HepG2 (cell line): ENCODE results near the gene CISD1. TPM values are rescaled to one million over a fixed set of nuclear protein-coding genes. Genes with fewer than 3 reads are reported as not detected.

ENCODE experiments used
- ESRRA ChIP-seq: sonication (generic); formaldehyde crosslinking; IDR thresholded peaks from 2 replicates; pipeline ENCODE4 v1.5.1; 2020; ENCODE audit warnings: mild to moderate bottlenecking, low read depth, missing genetic modification reagents
- FOXM1 ChIP-seq: sonication (generic); formaldehyde crosslinking; IDR thresholded peaks from 2 replicates; pipeline ENCODE4 v1.5.0; 2020; ENCODE audit warnings: missing genetic modification reagents
- GATAD1 ChIP-seq: IDR thresholded peaks from 2 replicates; pipeline ENCODE4 v1.6.1; 2016; ENCODE audit warnings: missing genetic modification reagents, missing compliant biosample characterization
- MAF1 ChIP-seq: sonication (generic); formaldehyde crosslinking; IDR thresholded peaks from 2 replicates; pipeline ENCODE4 v1.5.0; 2020; ENCODE audit warnings: missing genetic modification reagents, borderline replicate concordance
- MXI1 ChIP-seq: IDR thresholded peaks from 3 replicates; pipeline ENCODE4 v1.6.1; 2012; ENCODE audit warnings: low read depth, low read length, inconsistent platforms, borderline replicate concordance
- ZFX ChIP-seq: sonication (generic); formaldehyde crosslinking; IDR thresholded peaks from 2 replicates; pipeline ENCODE4 v1.4.0; 2020; ENCODE audit warnings: mild to moderate bottlenecking, low read depth, missing genetic modification reagents, moderate library complexity
- ZNF331 ChIP-seq: sonication (generic); formaldehyde crosslinking; IDR thresholded peaks from 2 replicates; pipeline ENCODE4 v1.4.0; 2020; ENCODE audit warnings: missing genetic modification reagents
- ZNF367 ChIP-seq: sonication (generic); formaldehyde crosslinking; IDR thresholded peaks from 2 replicates; pipeline ENCODE4 v1.4.0; 2020; ENCODE audit warnings: missing genetic modification reagents, borderline replicate concordance
- ZNF446 ChIP-seq: sonication (generic); formaldehyde crosslinking; IDR thresholded peaks from 2 replicates; pipeline ENCODE4 v1.5.0; 2020; ENCODE audit warnings: mild to moderate bottlenecking, missing genetic modification reagents
- ZNF773 ChIP-seq: sonication (generic); formaldehyde crosslinking; IDR thresholded peaks from 2 replicates; pipeline ENCODE4 v1.4.0; 2020; ENCODE audit warnings: missing genetic modification reagents, borderline replicate concordance
- polyA plus RNA-seq, 8 experiments: library from polyadenylated mRNA; depleted of rRNA in 3 of 8; stranded (reverse) in 7 of 8; unstranded in 1 of 8; fragments of >200 nt; fragmentation: Illumina TruSeq in 4 of 8; extraction: Trizol in 4 of 8; gene quantifications; 2 replicates each; pipeline versions ENCODE4 v1.2.1 to v1.2.3, GENCODE V29; 2011 to 2016; ENCODE audit warnings: low read depth in 4 of 8, missing spikeins in 1 of 8, mixed read lengths in 1 of 8; ENCODE audit not compliant: insufficient read depth in 1 of 8
- total RNA-seq, 5 experiments: library from RNA; depleted of rRNA; stranded (reverse); fragments of >200 nt; fragmentation: Illumina TruSeq; extraction: Trizol; gene quantifications; 2 replicates each; pipeline ENCODE4 v1.2.3, GENCODE V29; 2016; ENCODE audit warnings: low read depth in 1 of 5
- TF ChIP-seq, protein P1 (sequence below): sonication (generic); formaldehyde crosslinking; conservative IDR thresholded peaks from 2 replicates; pipeline ENCODE4 v1.8.0; 2022; ENCODE audit warnings: mild to moderate bottlenecking, moderate library complexity, missing genetic modification reagents
- TF ChIP-seq, protein P2 (sequence below): sonication (generic); formaldehyde crosslinking; IDR thresholded peaks from 2 replicates; pipeline ENCODE4 v1.4.0; 2020; ENCODE audit warnings: missing genetic modification reagents
- TF ChIP-seq, protein P3 (sequence below): IDR thresholded peaks from 2 replicates; pipeline ENCODE4 v1.6.1; 2016; ENCODE audit warnings: missing compliant biosample characterization, missing genetic modification reagents, borderline replicate concordance
- TF ChIP-seq, protein P4 (sequence below): sonication (generic); formaldehyde crosslinking; IDR thresholded peaks from 2 replicates; pipeline ENCODE4 v1.5.0; 2020; ENCODE audit warnings: missing genetic modification reagents
- TF ChIP-seq, protein P5 (sequence below): sonication (generic); formaldehyde crosslinking; IDR thresholded peaks from 2 replicates; pipeline ENCODE4 v1.4.0; 2020; ENCODE audit warnings: missing genetic modification reagents
- TF ChIP-seq, protein P6 (sequence below): sonication (generic); formaldehyde crosslinking; IDR thresholded peaks from 2 replicates; pipeline ENCODE4 v1.4.0; 2020; ENCODE audit warnings: missing genetic modification reagents, borderline replicate concordance

The CISD1 gene
- total and polyA plus RNA-seq, 2 of the 13 experiments (the other 11 are each of a cell fraction or from before 2014, with no cell fraction given): 63.4 to 78.9 TPM

- TF ChIP-seq, protein P1, sequence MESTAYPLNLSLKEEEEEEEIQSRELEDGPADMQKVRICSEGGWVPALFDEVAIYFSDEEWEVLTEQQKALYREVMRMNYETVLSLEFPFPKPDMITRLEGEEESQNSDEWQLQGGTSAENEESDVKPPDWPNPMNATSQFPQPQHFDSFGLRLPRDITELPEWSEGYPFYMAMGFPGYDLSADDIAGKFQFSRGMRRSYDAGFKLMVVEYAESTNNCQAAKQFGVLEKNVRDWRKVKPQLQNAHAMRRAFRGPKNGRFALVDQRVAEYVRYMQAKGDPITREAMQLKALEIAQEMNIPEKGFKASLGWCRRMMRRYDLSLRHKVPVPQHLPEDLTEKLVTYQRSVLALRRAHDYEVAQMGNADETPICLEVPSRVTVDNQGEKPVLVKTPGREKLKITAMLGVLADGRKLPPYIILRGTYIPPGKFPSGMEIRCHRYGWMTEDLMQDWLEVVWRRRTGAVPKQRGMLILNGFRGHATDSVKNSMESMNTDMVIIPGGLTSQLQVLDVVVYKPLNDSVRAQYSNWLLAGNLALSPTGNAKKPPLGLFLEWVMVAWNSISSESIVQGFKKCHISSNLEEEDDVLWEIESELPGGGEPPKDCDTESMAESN (CRISPR knock-in tag): peak; percentile 56; the same call in 1 of the 2 replicates
- TF ChIP-seq MXI1 (0 out of 3 replicates have a peak, but pooled peaks have one; percentile 58), GATAD1 (CRISPR knock-in tag) (peak; percentile 50), ESRRA (CRISPR knock-in tag) (0 out of 2 replicates have a peak, but pooled peaks have one; percentile 23), ZNF367 (CRISPR knock-in tag) (peak; percentile 61; the same call in 1 of the 2 replicates), ZFX (CRISPR knock-in tag) (peak; percentile 90), ZNF773 (CRISPR knock-in tag) (peak; percentile 77; the same call in 1 of the 2 replicates), FOXM1 (CRISPR knock-in tag) (no peak), MAF1 (CRISPR knock-in tag) (peak; percentile 67; the same call in 1 of the 2 replicates), ZNF331 (peak; percentile 70; the same call in 1 of the 2 replicates), ZNF446 (CRISPR knock-in tag) (peak; percentile 76; the same call in 1 of the 2 replicates)
- TF ChIP-seq, protein P2, sequence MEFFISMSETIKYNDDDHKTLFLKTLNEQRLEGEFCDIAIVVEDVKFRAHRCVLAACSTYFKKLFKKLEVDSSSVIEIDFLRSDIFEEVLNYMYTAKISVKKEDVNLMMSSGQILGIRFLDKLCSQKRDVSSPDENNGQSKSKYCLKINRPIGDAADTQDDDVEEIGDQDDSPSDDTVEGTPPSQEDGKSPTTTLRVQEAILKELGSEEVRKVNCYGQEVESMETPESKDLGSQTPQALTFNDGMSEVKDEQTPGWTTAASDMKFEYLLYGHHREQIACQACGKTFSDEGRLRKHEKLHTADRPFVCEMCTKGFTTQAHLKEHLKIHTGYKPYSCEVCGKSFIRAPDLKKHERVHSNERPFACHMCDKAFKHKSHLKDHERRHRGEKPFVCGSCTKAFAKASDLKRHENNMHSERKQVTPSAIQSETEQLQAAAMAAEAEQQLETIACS (CRISPR knock-in tag): peak; percentile 65; the same call in 1 of the 2 replicates
- TF ChIP-seq, protein P3, sequence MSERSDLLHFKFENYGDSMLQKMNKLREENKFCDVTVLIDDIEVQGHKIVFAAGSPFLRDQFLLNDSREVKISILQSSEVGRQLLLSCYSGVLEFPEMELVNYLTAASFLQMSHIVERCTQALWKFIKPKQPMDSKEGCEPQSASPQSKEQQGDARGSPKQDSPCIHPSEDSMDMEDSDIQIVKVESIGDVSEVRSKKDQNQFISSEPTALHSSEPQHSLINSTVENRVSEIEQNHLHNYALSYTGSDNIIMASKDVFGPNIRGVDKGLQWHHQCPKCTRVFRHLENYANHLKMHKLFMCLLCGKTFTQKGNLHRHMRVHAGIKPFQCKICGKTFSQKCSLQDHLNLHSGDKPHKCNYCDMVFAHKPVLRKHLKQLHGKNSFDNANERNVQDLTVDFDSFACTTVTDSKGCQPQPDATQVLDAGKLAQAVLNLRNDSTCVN (CRISPR knock-in tag): 0 out of 2 replicates have a peak, but pooled peaks have one; percentile 22
- TF ChIP-seq, protein P4, sequence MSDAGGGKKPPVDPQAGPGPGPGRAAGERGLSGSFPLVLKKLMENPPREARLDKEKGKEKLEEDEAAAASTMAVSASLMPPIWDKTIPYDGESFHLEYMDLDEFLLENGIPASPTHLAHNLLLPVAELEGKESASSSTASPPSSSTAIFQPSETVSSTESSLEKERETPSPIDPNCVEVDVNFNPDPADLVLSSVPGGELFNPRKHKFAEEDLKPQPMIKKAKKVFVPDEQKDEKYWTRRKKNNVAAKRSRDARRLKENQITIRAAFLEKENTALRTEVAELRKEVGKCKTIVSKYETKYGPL: peak; percentile 47; the same call in 1 of the 2 replicates
- TF ChIP-seq, protein P5, sequence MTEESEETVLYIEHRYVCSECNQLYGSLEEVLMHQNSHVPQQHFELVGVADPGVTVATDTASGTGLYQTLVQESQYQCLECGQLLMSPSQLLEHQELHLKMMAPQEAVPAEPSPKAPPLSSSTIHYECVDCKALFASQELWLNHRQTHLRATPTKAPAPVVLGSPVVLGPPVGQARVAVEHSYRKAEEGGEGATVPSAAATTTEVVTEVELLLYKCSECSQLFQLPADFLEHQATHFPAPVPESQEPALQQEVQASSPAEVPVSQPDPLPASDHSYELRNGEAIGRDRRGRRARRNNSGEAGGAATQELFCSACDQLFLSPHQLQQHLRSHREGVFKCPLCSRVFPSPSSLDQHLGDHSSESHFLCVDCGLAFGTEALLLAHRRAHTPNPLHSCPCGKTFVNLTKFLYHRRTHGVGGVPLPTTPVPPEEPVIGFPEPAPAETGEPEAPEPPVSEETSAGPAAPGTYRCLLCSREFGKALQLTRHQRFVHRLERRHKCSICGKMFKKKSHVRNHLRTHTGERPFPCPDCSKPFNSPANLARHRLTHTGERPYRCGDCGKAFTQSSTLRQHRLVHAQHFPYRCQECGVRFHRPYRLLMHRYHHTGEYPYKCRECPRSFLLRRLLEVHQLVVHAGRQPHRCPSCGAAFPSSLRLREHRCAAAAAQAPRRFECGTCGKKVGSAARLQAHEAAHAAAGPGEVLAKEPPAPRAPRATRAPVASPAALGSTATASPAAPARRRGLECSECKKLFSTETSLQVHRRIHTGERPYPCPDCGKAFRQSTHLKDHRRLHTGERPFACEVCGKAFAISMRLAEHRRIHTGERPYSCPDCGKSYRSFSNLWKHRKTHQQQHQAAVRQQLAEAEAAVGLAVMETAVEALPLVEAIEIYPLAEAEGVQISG: peak; percentile 89
- TF ChIP-seq, protein P6, sequence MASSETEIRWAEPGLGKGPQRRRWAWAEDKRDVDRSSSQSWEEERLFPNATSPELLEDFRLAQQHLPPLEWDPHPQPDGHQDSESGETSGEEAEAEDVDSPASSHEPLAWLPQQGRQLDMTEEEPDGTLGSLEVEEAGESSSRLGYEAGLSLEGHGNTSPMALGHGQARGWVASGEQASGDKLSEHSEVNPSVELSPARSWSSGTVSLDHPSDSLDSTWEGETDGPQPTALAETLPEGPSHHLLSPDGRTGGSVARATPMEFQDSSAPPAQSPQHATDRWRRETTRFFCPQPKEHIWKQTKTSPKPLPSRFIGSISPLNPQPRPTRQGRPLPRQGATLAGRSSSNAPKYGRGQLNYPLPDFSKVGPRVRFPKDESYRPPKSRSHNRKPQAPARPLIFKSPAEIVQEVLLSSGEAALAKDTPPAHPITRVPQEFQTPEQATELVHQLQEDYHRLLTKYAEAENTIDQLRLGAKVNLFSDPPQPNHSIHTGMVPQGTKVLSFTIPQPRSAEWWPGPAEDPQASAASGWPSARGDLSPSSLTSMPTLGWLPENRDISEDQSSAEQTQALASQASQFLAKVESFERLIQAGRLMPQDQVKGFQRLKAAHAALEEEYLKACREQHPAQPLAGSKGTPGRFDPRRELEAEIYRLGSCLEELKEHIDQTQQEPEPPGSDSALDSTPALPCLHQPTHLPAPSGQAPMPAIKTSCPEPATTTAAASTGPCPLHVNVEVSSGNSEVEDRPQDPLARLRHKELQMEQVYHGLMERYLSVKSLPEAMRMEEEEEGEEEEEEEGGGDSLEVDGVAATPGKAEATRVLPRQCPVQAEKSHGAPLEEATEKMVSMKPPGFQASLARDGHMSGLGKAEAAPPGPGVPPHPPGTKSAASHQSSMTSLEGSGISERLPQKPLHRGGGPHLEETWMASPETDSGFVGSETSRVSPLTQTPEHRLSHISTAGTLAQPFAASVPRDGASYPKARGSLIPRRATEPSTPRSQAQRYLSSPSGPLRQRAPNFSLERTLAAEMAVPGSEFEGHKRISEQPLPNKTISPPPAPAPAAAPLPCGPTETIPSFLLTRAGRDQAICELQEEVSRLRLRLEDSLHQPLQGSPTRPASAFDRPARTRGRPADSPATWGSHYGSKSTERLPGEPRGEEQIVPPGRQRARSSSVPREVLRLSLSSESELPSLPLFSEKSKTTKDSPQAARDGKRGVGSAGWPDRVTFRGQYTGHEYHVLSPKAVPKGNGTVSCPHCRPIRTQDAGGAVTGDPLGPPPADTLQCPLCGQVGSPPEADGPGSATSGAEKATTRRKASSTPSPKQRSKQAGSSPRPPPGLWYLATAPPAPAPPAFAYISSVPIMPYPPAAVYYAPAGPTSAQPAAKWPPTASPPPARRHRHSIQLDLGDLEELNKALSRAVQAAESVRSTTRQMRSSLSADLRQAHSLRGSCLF (CRISPR knock-in tag): no peak
Measured at GRCh38 chr10:58334817-58335305, 65.9 kb downstream of the CISD1 start, which contains the start of gene UBE2D1 (continued).
